ENCODE measurements around the gene BMPR1A. TPM values are rescaled to one million over a fixed set of nuclear protein-coding genes. Genes with fewer than 3 reads are reported as not detected.
A peak's percentile ranks its signal among the peaks of the same experiment; 100 is the strongest.

The BMPR1A gene
- total and polyA plus RNA-seq, 2 of the 13 experiments (the other 11 are each of a cell fraction or from before 2014, with no cell fraction given): 17.8 to 44.2 TPM

DNA sequence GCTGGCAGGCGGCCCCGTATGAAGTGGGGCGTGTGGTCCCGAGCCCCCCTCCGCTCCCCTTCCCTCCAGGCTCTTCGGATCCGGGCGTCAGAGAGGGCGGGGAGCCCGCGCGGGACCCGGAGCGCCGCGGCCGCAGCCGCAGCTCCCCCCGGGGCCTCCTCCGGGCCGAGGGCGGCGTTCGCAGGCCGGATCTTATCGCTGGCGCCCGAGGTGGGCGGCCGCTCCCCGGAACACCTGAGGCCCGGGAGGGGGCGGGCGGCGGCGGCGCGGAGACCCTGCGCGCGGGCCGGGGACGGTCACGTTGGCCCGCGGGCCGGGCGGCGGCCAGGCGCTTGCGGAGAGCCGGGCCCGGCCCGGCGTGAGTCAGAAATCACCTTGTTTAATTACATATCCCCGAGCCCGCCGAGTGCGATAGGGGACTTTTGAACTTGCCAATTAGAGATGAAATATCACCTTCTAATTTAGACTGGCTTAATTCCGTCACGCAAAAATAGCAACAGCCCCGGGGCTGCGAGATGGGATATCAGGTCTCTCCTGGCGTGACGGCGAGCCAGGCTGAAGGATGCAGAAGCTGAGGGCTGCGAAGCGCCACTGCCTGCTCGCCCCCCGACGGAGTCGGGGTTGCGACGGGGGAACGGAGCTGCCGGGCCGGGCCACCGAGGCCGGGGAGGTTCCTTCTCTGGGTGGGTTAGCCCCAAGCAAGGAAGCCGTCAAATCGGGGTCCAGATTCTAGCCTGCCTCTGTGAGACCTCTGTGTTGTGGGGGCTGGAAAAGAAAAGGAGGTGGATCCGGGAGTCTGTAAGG, 44.7 kb upstream of the BMPR1A start (continued):
- TF ChIP-seq, protein P1, sequence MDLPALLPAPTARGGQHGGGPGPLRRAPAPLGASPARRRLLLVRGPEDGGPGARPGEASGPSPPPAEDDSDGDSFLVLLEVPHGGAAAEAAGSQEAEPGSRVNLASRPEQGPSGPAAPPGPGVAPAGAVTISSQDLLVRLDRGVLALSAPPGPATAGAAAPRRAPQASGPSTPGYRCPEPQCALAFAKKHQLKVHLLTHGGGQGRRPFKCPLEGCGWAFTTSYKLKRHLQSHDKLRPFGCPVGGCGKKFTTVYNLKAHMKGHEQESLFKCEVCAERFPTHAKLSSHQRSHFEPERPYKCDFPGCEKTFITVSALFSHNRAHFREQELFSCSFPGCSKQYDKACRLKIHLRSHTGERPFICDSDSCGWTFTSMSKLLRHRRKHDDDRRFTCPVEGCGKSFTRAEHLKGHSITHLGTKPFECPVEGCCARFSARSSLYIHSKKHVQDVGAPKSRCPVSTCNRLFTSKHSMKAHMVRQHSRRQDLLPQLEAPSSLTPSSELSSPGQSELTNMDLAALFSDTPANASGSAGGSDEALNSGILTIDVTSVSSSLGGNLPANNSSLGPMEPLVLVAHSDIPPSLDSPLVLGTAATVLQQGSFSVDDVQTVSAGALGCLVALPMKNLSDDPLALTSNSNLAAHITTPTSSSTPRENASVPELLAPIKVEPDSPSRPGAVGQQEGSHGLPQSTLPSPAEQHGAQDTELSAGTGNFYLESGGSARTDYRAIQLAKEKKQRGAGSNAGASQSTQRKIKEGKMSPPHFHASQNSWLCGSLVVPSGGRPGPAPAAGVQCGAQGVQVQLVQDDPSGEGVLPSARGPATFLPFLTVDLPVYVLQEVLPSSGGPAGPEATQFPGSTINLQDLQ (CRISPR knock-in tag; IDR thresholded peaks at IDR 0.05): 0 out of 2 replicates have a peak, but pooled peaks have one; percentile 2
- TF ChIP-seq, protein P2, sequence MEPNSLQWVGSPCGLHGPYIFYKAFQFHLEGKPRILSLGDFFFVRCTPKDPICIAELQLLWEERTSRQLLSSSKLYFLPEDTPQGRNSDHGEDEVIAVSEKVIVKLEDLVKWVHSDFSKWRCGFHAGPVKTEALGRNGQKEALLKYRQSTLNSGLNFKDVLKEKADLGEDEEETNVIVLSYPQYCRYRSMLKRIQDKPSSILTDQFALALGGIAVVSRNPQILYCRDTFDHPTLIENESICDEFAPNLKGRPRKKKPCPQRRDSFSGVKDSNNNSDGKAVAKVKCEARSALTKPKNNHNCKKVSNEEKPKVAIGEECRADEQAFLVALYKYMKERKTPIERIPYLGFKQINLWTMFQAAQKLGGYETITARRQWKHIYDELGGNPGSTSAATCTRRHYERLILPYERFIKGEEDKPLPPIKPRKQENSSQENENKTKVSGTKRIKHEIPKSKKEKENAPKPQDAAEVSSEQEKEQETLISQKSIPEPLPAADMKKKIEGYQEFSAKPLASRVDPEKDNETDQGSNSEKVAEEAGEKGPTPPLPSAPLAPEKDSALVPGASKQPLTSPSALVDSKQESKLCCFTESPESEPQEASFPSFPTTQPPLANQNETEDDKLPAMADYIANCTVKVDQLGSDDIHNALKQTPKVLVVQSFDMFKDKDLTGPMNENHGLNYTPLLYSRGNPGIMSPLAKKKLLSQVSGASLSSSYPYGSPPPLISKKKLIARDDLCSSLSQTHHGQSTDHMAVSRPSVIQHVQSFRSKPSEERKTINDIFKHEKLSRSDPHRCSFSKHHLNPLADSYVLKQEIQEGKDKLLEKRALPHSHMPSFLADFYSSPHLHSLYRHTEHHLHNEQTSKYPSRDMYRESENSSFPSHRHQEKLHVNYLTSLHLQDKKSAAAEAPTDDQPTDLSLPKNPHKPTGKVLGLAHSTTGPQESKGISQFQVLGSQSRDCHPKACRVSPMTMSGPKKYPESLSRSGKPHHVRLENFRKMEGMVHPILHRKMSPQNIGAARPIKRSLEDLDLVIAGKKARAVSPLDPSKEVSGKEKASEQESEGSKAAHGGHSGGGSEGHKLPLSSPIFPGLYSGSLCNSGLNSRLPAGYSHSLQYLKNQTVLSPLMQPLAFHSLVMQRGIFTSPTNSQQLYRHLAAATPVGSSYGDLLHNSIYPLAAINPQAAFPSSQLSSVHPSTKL (CRISPR knock-in tag; IDR thresholded peaks at IDR 0.05): 0 out of 2 replicates have a peak, but pooled peaks have one; percentile 2

DNA sequence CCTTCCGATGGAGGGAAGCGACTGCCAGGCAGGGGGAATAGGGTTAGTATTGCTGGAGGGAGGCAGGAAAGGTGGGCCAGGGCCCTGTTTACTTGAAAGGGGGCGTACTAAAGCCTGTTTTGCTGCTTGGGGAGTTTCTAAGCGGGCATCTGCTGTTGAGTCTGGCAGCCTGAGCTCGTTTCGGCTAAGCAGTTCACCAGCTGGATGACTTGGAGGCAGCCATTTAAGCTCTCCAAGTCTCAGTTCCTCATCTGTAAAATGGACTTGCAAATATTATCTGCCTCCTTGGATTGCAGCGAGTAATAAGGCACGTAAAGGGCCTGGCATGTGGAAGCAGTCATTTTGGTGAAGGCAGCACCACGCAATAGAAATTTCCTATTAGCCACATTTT, 44.1 kb upstream of the BMPR1A start:
- WGBS (ENCODE audit: low lambda C conversion rate): 22% methylated on average over 7 of the region's 9 CpGs
- in situ Hi-C loops (cut with HindIII; ENCODE audit: extremely low pct_ligation_motif_present, low pct_unique_long_range_greater_than_20kb): no loop called here
- no peaks in the 10 kb centered on the region for H3K36me3 ChIP-seq (replicated peaks in 1 of 2; ENCODE audit: control insufficient read depth in 1 of 2, insufficient read depth in 2 of 2, low read length in 2 of 2)
- BruUV-seq (replicated peaks): TSS peak; percentile 67
- H3K4me1 ChIP-seq (ENCODE audit: insufficient read depth, low read length): peaks cover 14% of the 10 kb centered on the region; the same call in 1 of the 2 replicates
- DNase-seq (ENCODE audit: low spot score): no peak
- ChIA-PET CTCF (ENCODE audit: low intra/inter-chr PET ratio, low total read pairs) (no interaction called here), POLR2A (interaction anchor here (2.3 kb wide), 1 partner anchor 44 kb away, joined by 15 read pairs; the partner anchor contains the start of gene BMPR1A)
- intact Hi-C loops (cut with micrococcal nuclease; ENCODE audit: unreplicated experiment): no loop called here
- no peaks in the 10 kb centered on the region for H3K79me2 ChIP-seq (ENCODE audit: insufficient read depth, low read length)
- H4K20me1 ChIP-seq (ENCODE audit: insufficient read depth, low read length): no peaks in the 10 kb centered on the region
- H3K9me3 ChIP-seq (ENCODE audit: low read length): no peaks in the 10 kb centered on the region
- ATAC-seq: no peak
- no peak overlapping the region for H3K27ac ChIP-seq (ENCODE audit: extremely low read length, insufficient read depth, low read length)
- H2AFZ ChIP-seq (ENCODE audit: low read length): peak overlapping the region; percentile 59
- peak overlapping the region; percentile 65 to 80 (median 78) for H3K4me3 ChIP-seq (replicated peaks in 1 of 3; ENCODE audit: insufficient read depth in 1 of 3, low read depth in 2 of 3, low read length in 3 of 3)
- H3K4me2 ChIP-seq (ENCODE audit: low read depth, low read length): peak overlapping the region; percentile 93
- no peak for FAIRE-seq
- H3K9ac ChIP-seq (ENCODE audit: insufficient read depth, low read depth, low read length): peak overlapping the region; percentile 73
- H3K27me3 ChIP-seq (ENCODE audit: control insufficient read depth in 1 of 2, insufficient read depth in 2 of 2, low read length in 2 of 2): peaks cover 2 to 25% of the 10 kb centered on the region in 2 experiments; a peak in 4 of 5 replicates
- TF ChIP-seq CENPX (CRISPR knock-in tag; IDR thresholded peaks at IDR 0.05) (no peak), ATF1 (CRISPR knock-in tag; IDR thresholded peaks at IDR 0.05) (no peak), ZNF205 (CRISPR knock-in tag; IDR thresholded peaks at IDR 0.05) (0 out of 2 replicates have a peak, but pooled peaks have one; percentile 24), ZMYM3 (CRISPR knock-in tag; IDR thresholded peaks at IDR 0.05) (0 out of 2 replicates have a peak, but pooled peaks have one; percentile 47)
- TF ChIP-seq, protein P3, sequence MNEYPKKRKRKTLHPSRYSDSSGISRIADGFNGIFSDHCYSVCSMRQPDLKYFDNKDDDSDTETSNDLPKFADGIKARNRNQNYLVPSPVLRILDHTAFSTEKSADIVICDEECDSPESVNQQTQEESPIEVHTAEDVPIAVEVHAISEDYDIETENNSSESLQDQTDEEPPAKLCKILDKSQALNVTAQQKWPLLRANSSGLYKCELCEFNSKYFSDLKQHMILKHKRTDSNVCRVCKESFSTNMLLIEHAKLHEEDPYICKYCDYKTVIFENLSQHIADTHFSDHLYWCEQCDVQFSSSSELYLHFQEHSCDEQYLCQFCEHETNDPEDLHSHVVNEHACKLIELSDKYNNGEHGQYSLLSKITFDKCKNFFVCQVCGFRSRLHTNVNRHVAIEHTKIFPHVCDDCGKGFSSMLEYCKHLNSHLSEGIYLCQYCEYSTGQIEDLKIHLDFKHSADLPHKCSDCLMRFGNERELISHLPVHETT (CRISPR knock-in tag; conservative IDR thresholded peaks at IDR 0.05): 0 out of 2 replicates have a peak, but pooled peaks have one; percentile 37

All from HepG2 (cell line).